ENCODE measurements around the gene EFNB3. TPM values are rescaled to one million over a fixed set of nuclear protein-coding genes. Genes with fewer than 3 reads are reported as not detected.

EFNB3 gene
- total and polyA plus RNA-seq, 2 of the 13 experiments (the other 11 are each of a cell fraction or from before 2014, with no cell fraction given) = 0.07 to 0.25 TPM

DNA sequence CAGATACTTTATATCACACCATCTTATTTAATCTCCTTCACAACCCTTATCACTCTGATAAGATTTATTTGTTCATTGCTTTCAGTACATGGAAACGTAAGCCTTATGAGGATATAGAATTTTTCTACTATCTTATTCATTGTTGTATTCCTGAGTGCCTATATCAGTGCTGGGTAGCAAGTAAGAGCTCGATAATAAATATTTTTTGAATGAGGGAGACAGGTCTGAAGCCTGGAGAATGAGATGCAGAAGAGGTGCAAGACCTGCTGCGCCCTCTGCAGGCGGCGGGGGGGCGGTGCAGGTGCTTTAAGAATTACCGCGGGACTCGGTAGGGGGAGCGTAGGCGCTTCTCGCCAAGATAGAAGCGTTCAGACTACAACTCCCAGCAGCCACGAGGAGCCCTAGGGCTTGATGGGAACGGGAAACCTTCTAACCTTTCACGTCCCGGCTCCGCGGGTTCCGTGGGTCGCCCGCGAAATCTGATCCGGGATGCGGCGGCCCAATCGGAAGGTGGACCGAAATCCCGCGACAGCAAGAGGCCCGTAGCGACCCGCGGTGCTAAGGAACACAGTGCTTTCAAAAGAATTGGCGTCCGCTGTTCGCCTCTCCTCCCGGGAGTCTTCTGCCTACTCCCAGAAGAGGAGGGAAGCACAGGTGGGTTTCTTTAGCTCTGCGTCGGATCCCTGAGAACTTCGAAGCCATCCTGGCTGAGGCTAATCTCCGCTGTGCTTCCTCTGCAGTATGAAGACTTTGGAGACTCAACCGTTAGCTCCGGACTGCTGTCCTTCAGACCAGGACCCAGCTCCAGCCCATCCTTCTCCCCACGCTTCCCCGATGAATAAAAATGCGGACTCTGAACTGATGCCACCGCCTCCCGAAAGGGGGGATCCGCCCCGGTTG lies 16.8 kb upstream of the EFNB3 start, which contains the start of gene WRAP53 (continued):
- TF ChIP-seq THRA (CRISPR knock-in tag; IDR thresholded peaks at IDR 0.05; ENCODE audit: borderline replicate concordance) (peak; percentile 14), PHB2 (IDR thresholded peaks at IDR 0.05; ENCODE audit: partially characterized antibody) (no peak), SRF (IDR thresholded peaks at IDR 0.05; ENCODE audit: low read depth, low read length) (peak; percentile 13; the same call in 1 of the 2 replicates), NFAT5 (CRISPR knock-in tag; IDR thresholded peaks at IDR 0.05) (no peak), CHD2 (IDR thresholded peaks at IDR 0.05; ENCODE audit: low read depth, low read length) (peak; percentile 91), ZNF770 (CRISPR knock-in tag; IDR thresholded peaks at IDR 0.05) (peak; percentile 11; the same call in 1 of the 2 replicates), ZNF775 (CRISPR knock-in tag; IDR thresholded peaks at IDR 0.05; ENCODE audit: borderline replicate concordance) (no peak), MXI1 (IDR thresholded peaks at IDR 0.05; ENCODE audit: borderline replicate concordance, low read depth, low read length) (peak; percentile 90; the same call in 2 of the 3 replicates), PHF21A (CRISPR knock-in tag; IDR thresholded peaks at IDR 0.05) (peak; percentile 76; the same call in 1 of the 2 replicates)
- TF ChIP-seq, protein P1, sequence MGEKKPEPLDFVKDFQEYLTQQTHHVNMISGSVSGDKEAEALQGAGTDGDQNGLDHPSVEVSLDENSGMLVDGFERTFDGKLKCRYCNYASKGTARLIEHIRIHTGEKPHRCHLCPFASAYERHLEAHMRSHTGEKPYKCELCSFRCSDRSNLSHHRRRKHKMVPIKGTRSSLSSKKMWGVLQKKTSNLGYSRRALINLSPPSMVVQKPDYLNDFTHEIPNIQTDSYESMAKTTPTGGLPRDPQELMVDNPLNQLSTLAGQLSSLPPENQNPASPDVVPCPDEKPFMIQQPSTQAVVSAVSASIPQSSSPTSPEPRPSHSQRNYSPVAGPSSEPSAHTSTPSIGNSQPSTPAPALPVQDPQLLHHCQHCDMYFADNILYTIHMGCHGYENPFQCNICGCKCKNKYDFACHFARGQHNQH (CRISPR knock-in tag; IDR thresholded peaks at IDR 0.05) = peak; percentile 66
- TF ChIP-seq, protein P2, sequence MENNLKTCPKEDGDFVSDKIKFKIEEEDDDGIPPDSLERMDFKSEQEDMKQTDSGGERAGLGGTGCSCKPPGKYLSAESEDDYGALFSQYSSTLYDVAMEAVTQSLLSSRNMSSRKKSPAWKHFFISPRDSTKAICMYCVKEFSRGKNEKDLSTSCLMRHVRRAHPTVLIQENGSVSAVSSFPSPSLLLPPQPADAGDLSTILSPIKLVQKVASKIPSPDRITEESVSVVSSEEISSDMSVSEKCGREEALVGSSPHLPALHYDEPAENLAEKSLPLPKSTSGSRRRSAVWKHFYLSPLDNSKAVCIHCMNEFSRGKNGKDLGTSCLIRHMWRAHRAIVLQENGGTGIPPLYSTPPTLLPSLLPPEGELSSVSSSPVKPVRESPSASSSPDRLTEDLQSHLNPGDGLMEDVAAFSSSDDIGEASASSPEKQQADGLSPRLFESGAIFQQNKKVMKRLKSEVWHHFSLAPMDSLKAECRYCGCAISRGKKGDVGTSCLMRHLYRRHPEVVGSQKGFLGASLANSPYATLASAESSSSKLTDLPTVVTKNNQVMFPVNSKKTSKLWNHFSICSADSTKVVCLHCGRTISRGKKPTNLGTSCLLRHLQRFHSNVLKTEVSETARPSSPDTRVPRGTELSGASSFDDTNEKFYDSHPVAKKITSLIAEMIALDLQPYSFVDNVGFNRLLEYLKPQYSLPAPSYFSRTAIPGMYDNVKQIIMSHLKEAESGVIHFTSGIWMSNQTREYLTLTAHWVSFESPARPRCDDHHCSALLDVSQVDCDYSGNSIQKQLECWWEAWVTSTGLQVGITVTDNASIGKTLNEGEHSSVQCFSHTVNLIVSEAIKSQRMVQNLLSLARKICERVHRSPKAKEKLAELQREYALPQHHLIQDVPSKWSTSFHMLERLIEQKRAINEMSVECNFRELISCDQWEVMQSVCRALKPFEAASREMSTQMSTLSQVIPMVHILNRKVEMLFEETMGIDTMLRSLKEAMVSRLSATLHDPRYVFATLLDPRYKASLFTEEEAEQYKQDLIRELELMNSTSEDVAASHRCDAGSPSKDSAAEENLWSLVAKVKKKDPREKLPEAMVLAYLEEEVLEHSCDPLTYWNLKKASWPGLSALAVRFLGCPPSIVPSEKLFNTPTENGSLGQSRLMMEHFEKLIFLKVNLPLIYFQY (CRISPR knock-in tag; IDR thresholded peaks at IDR 0.05; ENCODE audit: borderline replicate concordance) = peak; percentile 94; the same call in 1 of the 2 replicates

All from HepG2 (cell line).